Chondrocyte (in vitro differentiated cells): ENCODE data around the gene GALR2. TPM values are rescaled to one million over a fixed set of nuclear protein-coding genes. Genes with fewer than 3 reads are reported as not detected.

Source experiments
- DNase-seq: peaks from one replicate; pipeline ENCODE4 v3.0.0; 2021; ENCODE audit warnings: mixed read lengths, low spot score
- H3K27ac Mint-ChIP-seq: one replicate; pipeline ENCODE4 v1.8.0; 2021; ENCODE audit warnings: mild to moderate bottlenecking, moderate library complexity, mixed read lengths; ENCODE audit not compliant: unreplicated experiment
- H3K27me3 Mint-ChIP-seq: 2 replicates; pipeline ENCODE4 v1.8.0; 2021; ENCODE audit warnings: low read depth, mixed read lengths
- H3K36me3 Mint-ChIP-seq: 2 replicates; pipeline ENCODE4 v1.8.0; 2021; ENCODE audit warnings: low read depth, mixed read lengths
- H3K4me1 Mint-ChIP-seq: 2 replicates; pipeline ENCODE4 v1.8.0; 2021; ENCODE audit warnings: low read depth, mild to moderate bottlenecking, mixed read lengths
- H3K4me3 Mint-ChIP-seq: one replicate; pipeline ENCODE4 v1.8.0; 2021; ENCODE audit warnings: mild to moderate bottlenecking, moderate library complexity, mixed read lengths; ENCODE audit not compliant: unreplicated experiment
- H3K9me3 Mint-ChIP-seq: 2 replicates; pipeline ENCODE4 v1.8.0; 2021; ENCODE audit warnings: low read depth, mixed read lengths
- CTCF ChIP-seq: fragments of 200-600 bp; sonication (generic); IDR thresholded peaks from 2 replicates; pipeline ENCODE4 v1.5.0; 2021; ENCODE audit warnings: antibody characterized with exemption, mild to moderate bottlenecking, moderate library complexity
- long read RNA-seq: library from polyadenylated mRNA; stranded (forward); transcript quantifications from one replicate; pipeline ENCODE4 v2.0.0, GENCODE V29; 2021
- total RNA-seq: library from RNA; stranded (reverse); gene quantifications from 3 replicates; pipeline ENCODE4 v1.2.1, GENCODE V29; 2021

Gene GALR2
- total RNA-seq = not detected in 3 replicates
- long read RNA-seq = 0 reads

- Mint-ChIP-seq H3K4me1 (peaks cover 37% of the 10 kb centered on the region), H3K27me3 (peaks cover 44% of the 10 kb centered on the region), H3K4me3 (peak within 1 kb of the TSS; percentile 42), H3K27ac (no peak within 1 kb of the TSS), H3K36me3 (peaks cover 3% of the 10 kb centered on the region), H3K9me3 (no peaks in the 10 kb centered on the region)
- TF ChIP-seq CTCF = no peak
- peak; percentile 91 for DNase-seq
Observed at GRCh38 chr17:76074390-76075363, at the start of gene GALR2. Gene GALR2, plus strand, starts transcription at chr17:76074781. Its CDS starts 103 bp downstream, at chr17:76074884.

GRCh38 chr17:76025294-76025693 is 49.3 kb upstream of the GALR2 start:
- no peak overlapping the region for H3K27ac Mint-ChIP-seq
- no peak for DNase-seq
- no peaks in the 10 kb centered on the region for H3K9me3 Mint-ChIP-seq
- H3K4me1 Mint-ChIP-seq = peaks cover 11% of the 10 kb centered on the region
- no peaks in the 10 kb centered on the region for H3K36me3 Mint-ChIP-seq
- H3K4me3 Mint-ChIP-seq = no peak overlapping the region
- TF ChIP-seq CTCF = no peak
- no peaks in the 10 kb centered on the region for H3K27me3 Mint-ChIP-seq

- Mint-ChIP-seq H3K36me3 (no peaks in the 10 kb centered on the region), H3K9me3 (no peaks in the 10 kb centered on the region), H3K27ac (no peak overlapping the region), H3K4me3 (no peak overlapping the region), H3K27me3 (no peaks in the 10 kb centered on the region), H3K4me1 (peaks cover 11% of the 10 kb centered on the region)
- no peak for DNase-seq
- no peak for TF ChIP-seq CTCF
Observed at GRCh38 chr17:76026714-76027158, 47.8 kb upstream of the GALR2 start.

- TF ChIP-seq CTCF = no peak
- DNase-seq = peak; percentile 88
- Mint-ChIP-seq H3K4me3 (no peak within 1 kb of the TSS), H3K27me3 (no peaks in the 10 kb centered on the region), H3K9me3 (no peaks in the 10 kb centered on the region), H3K27ac (no peak within 1 kb of the TSS), H3K36me3 (no peaks in the 10 kb centered on the region), H3K4me1 (peaks cover 11% of the 10 kb centered on the region)
Observed at GRCh38 chr17:76027159-76027839, 47.3 kb upstream of the GALR2 start, which contains the start of gene EVPL. Gene EVPL, minus strand, starts transcription at chr17:76027306. Its CDS starts 108 bp downstream, at chr17:76027198.

- no peak for DNase-seq
- Mint-ChIP-seq H3K36me3 (no peaks in the 10 kb centered on the region), H3K27me3 (no peaks in the 10 kb centered on the region), H3K4me3 (no peak overlapping the region), H3K9me3 (no peaks in the 10 kb centered on the region), H3K27ac (no peak overlapping the region), H3K4me1 (peaks cover 16% of the 10 kb centered on the region)
- TF ChIP-seq CTCF = peak; percentile 21
Observed at GRCh38 chr17:76032073-76032779, 42.4 kb upstream of the GALR2 start.
